ENCODE measurements around the gene SPDYE4.

Gene SPDYE4

GRCh38 chr17:8749616-8750015, 8.7 kb downstream of the SPDYE4 start:
- no peak for TF ChIP-seq CTCF (IDR thresholded peaks at IDR 0.05; ENCODE audit: borderline replicate concordance, control extremely low read depth, extremely low read depth, insufficient read depth, missing control alignments)
- DNase-seq (ENCODE audit: low spot score) = no peak
- in situ Hi-C loops (cut with MboI; ENCODE audit: low sequenced_read_pairs, unreplicated experiment) = loop anchor here (10.0 kb wide), 2 partner anchors 145 to 335 kb away; no protein-coding TSS in a partner anchor

GRCh38 chr17:8747742-8748141, 10.6 kb downstream of the SPDYE4 start:
- no peak for TF ChIP-seq CTCF (IDR thresholded peaks at IDR 0.05; ENCODE audit: borderline replicate concordance, control extremely low read depth, extremely low read depth, insufficient read depth, missing control alignments)
- in situ Hi-C loops (cut with MboI; ENCODE audit: low sequenced_read_pairs, unreplicated experiment) = loop anchor here (10.0 kb wide), 1 partner anchor 333 kb away; no protein-coding TSS in a partner anchor
- no peak for DNase-seq (ENCODE audit: low spot score)

DNA sequence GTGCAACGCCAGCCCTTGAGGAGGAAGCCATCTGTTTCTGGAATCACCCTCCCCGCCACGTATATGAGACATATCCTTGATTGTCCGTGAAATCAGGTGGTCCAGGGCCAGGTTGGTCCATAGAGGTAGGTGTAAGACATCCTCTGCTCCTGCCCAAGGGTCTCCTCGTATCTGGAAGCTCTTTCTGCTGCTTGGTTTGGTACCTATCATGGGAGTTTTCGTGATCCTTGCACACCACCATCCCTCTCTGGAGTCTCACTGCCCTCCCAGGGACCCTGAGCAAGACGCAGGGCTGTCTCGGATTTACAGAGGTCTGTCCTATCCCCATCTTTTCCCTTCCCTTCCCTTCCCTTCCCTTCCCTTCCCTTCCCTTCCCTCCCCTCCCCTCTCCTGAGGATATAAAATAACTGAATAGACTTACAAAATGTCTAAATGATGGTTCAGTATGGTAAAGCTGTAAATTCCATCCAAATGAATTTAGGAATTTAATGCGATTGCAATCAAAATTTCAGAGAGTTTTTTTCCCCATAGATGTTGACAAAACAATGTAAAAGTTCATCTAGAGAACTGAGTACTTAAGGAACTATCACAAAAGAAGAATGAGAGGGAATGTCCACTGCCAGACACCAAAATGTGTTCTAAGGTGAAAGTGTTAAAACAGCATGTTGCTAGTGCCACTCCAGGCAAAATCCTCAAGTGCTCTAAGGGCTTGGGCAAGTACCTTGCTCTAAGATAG, 11.7 kb downstream of the SPDYE4 start:
- no peak for TF ChIP-seq CTCF (IDR thresholded peaks at IDR 0.05; ENCODE audit: borderline replicate concordance, control extremely low read depth, extremely low read depth, insufficient read depth, missing control alignments)
- DNase-seq (ENCODE audit: low spot score) = peak; percentile 47
- in situ Hi-C loops (cut with MboI; ENCODE audit: low sequenced_read_pairs, unreplicated experiment) = loop anchor here (10.0 kb wide), 1 partner anchor 332 kb away; no protein-coding TSS in a partner anchor

DNA sequence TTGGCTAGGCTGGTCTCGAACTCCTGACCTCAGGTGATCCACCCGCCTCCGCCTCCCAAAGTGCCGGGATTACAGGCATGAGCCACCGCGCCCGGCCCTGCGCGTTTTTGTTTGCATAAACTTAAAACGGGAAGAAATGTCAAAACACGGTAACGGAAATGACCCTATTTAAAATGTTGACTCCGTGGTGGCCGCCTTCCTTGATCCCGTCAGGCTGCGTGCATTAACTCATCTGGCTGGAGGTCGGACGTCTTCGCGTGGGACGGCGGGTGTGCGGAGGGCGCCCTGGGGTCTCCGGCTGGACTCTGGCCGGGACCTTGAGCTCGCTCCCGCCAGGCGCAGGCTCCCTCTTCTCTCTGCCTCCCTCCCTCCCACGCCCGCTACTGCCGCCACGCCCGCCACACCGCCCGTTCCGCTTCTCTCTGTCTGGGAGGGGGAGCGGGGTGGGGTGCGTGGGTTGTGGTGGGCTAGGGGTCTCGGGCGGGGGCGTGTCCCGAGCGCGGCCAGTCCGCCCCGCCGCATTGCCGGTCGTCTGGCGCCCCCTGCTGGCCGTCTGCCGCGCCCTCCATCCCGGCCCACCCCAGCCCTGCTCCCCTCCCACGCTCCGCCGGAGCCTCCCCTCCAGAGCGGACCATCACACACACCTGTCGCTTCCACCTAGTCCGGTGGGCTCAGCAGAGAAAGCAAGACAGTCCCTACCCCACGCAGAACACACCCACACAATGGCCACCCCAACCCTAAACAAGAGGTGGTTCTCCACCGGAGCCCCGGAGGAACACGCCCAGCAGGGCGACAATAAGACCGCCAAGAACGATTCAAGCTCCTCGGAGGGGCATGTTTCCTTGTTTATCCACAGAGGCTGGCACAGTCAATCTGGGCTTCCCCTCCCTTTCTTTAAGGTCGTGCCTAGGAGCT, 12.5 kb downstream of the SPDYE4 start:
- in situ Hi-C loops (cut with MboI; ENCODE audit: low sequenced_read_pairs, unreplicated experiment) = loop anchor here (10.0 kb wide), 1 partner anchor 331 kb away; no protein-coding TSS in a partner anchor
- DNase-seq (ENCODE audit: low spot score) = peak; percentile 93

DNA sequence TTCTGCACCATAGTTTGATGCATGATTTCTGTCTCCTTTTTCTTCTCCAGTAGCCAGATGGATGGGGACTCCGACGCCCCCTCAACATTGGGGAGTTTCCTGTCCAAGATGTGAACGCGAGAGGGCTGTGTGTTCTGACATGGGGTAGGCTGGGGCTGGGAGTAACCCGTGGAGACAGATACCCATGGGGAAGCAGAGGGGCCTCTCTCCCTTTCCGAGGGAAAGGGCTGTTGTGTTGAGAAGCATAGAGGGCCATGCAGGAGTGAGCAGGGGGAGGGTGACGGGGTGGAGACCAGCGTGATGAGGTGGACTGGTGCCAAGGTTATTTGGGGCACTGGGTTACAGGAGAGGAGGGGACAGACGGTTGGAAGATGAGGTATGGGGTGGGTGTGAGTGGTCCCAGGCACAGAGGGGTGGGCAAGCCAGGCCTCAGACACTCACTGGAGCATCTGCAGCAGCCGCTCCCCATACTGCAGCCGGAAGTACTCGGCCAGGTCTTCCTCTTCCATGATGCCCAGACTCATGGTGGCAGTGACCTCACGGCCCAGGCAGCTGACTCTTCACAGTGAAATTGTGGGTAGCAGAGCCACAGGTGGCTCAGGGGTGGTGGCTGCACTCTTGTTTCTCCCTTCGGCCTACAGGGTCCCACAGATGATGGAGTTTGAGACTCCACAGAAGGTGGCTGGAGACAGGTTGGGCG, 14.1 kb downstream of the SPDYE4 start:
- in situ Hi-C loops (cut with MboI; ENCODE audit: low sequenced_read_pairs, unreplicated experiment) = loop anchor here (10.0 kb wide), 1 partner anchor 329 kb away; no protein-coding TSS in a partner anchor
- DNase-seq (ENCODE audit: low spot score) = no peak
- TF ChIP-seq CTCF (IDR thresholded peaks at IDR 0.05; ENCODE audit: borderline replicate concordance, control extremely low read depth, extremely low read depth, insufficient read depth, missing control alignments) = no peak

More for the DNA sequence above, 12.5 kb downstream of the SPDYE4 start:
- TF ChIP-seq CTCF (IDR thresholded peaks at IDR 0.05; ENCODE audit: borderline replicate concordance, control extremely low read depth, extremely low read depth, insufficient read depth, missing control alignments) = peak; percentile 89

DNA sequence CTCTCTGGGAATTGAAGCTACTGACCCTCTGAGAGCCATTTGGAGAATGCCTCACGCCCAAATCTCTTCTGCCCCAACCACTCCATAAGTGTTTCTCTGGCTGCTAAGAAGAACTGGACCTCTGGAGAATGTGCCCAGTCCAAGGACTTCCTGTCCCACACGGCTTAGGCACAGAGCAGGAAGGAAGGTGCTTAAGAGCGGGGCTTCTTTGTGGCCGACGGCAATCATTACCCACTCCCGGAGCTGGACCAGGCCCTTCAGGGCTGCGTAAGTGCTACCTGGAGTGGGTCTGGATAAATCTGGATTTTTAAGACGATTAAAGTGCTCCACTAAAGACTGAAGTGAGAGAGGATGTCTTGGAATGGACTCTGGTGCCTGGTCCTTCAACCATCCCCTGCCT, 15.5 kb downstream of the SPDYE4 start:
- in situ Hi-C loops (cut with MboI; ENCODE audit: low sequenced_read_pairs, unreplicated experiment) = loop anchor here (10.0 kb wide), 1 partner anchor 328 kb away; no protein-coding TSS in a partner anchor
- no peak for TF ChIP-seq CTCF (IDR thresholded peaks at IDR 0.05; ENCODE audit: borderline replicate concordance, control extremely low read depth, extremely low read depth, insufficient read depth, missing control alignments)
- no peak for DNase-seq (ENCODE audit: low spot score)

Data from GM13976 (cell line).